Loucy (cell line): ENCODE results near the gene SLC35E4.

ENCODE experiments used
- H2AFZ ChIP-seq: fragments of 200-600 bp; sonication (generic); 2 replicates; pipeline ENCODE4 v1.6.0; 2016; ENCODE audit warnings: antibody characterized with exemption, mild to moderate bottlenecking, low read length, moderate library complexity
- H3F3A ChIP-seq: fragments of 200-600 bp; 2 replicates; pipeline ENCODE4 v1.6.0; 2016; ENCODE audit warnings: antibody characterized with exemption, low read depth, mild to moderate bottlenecking
- H3K27me3 ChIP-seq: fragments of 200-600 bp; sonication (generic); 2 replicates; pipeline ENCODE4 v1.6.1; 2014; ENCODE audit warnings: low read length, mild to moderate bottlenecking; ENCODE audit not compliant: insufficient read depth, poor library complexity, severe bottlenecking
- H3K36me3 ChIP-seq: fragments of 200-600 bp; sonication (generic); 2 replicates; pipeline ENCODE4 v1.6.1; 2016; ENCODE audit warnings: low read length; ENCODE audit not compliant: insufficient read depth
- H3K4me1 ChIP-seq: fragments of 200-600 bp; sonication (generic); 2 replicates; pipeline ENCODE4 v1.5.1; 2014; ENCODE audit warnings: low read length, mild to moderate bottlenecking; ENCODE audit not compliant: insufficient read depth, poor library complexity, severe bottlenecking
- H3K4me2 ChIP-seq: fragments of 200-600 bp; sonication (generic); 2 replicates; pipeline ENCODE4 v1.6.0; 2014; ENCODE audit warnings: antibody characterized with exemption, low read length, low read depth, mild to moderate bottlenecking; ENCODE audit not compliant: poor library complexity, severe bottlenecking
- H3K4me3 ChIP-seq: fragments of 200-600 bp; sonication (generic); 2 replicates; pipeline ENCODE4 v1.5.1; 2014; ENCODE audit warnings: low read length, mild to moderate bottlenecking, mixed read lengths; ENCODE audit not compliant: poor library complexity, severe bottlenecking
- H3K79me2 ChIP-seq: fragments of 200-600 bp; sonication (generic); 2 replicates; pipeline ENCODE4 v1.6.1; 2014; ENCODE audit warnings: low read length; ENCODE audit not compliant: insufficient read depth
- H3K9ac ChIP-seq: fragments of 200-600 bp; sonication (generic); 2 replicates; pipeline ENCODE4 v1.6.0; 2014; ENCODE audit warnings: mild to moderate bottlenecking, low read depth, low read length, moderate library complexity; ENCODE audit not compliant: poor library complexity, severe bottlenecking
- H3K9me2 ChIP-seq: fragments of 200-600 bp; sonication (generic); replicated peaks from 2 replicates; pipeline ENCODE4 v1.6.1; 2016; ENCODE audit warnings: low read depth, low read length, mixed read lengths
- H3K9me3 ChIP-seq: fragments of 200-600 bp; sonication (generic); 2 replicates; pipeline ENCODE4 v1.6.1; 2014; ENCODE audit warnings: mild to moderate bottlenecking, antibody characterized with exemption, low read length, low read depth; ENCODE audit not compliant: insufficient read depth
- H4K20me1 ChIP-seq: fragments of 200-600 bp; sonication (generic); 2 replicates; pipeline ENCODE4 v1.6.0; 2014; ENCODE audit warnings: antibody characterized with exemption, low read length, mild to moderate bottlenecking; ENCODE audit not compliant: insufficient read depth, poor library complexity, severe bottlenecking
- CTCF ChIP-seq: fragments of 200-600 bp; sonication (generic); conservative IDR thresholded peaks from 2 replicates; pipeline ENCODE4 v1.5.1; 2014; ENCODE audit warnings: mild to moderate bottlenecking, antibody characterized with exemption, low read length
- EZH2phosphoT487 ChIP-seq: fragments of 200-600 bp; IDR thresholded peaks from 2 replicates; pipeline ENCODE4 v1.6.1; 2018; ENCODE audit warnings: antibody characterized with exemption, mild to moderate bottlenecking, moderate library complexity, borderline replicate concordance

Gene SLC35E4

GRCh38 chr22:30635273-30636225 is at the start of gene SLC35E4:
Gene SLC35E4 (plus strand): TSS chr22:30635781. CDS start chr22:30636451, 670 bp downstream.
- Histone ChIP-seq H3K9ac (peak within 1 kb of the TSS; percentile 75), H3K4me2 (peak within 1 kb of the TSS; percentile 100), H3K9me3 (no peaks in the 10 kb centered on the region), H3K27me3 (no peaks in the 10 kb centered on the region), H3K9me2 (no peaks in the 10 kb centered on the region), H3K36me3 (no peaks in the 10 kb centered on the region), H2AFZ (peak within 1 kb of the TSS; percentile 89), H3K4me3 (peak within 1 kb of the TSS; percentile 73), H3F3A (peaks cover 4% of the 10 kb centered on the region), H3K4me1 (peaks cover 16% of the 10 kb centered on the region), H4K20me1 (no peaks in the 10 kb centered on the region), H3K79me2 (no peaks in the 10 kb centered on the region)
- peak; percentile 42 for TF ChIP-seq CTCF
- TF ChIP-seq EZH2phosphoT487, result no peak

- Histone ChIP-seq H3K79me2 (peaks cover 24% of the 10 kb centered on the region), H3K36me3 (peaks cover 58% of the 10 kb centered on the region; the same call in 1 of the 2 replicates), H3K9me3 (no peaks in the 10 kb centered on the region), H3F3A (no peaks in the 10 kb centered on the region), H3K27me3 (no peaks in the 10 kb centered on the region), H3K4me3 (no peak overlapping the region), H2AFZ (no peak overlapping the region), H3K9me2 (no peaks in the 10 kb centered on the region), H3K4me2 (no peak overlapping the region), H3K4me1 (peaks cover 17% of the 10 kb centered on the region), H3K9ac (no peak overlapping the region), H4K20me1 (no peaks in the 10 kb centered on the region)
- TF ChIP-seq CTCF (no peak), EZH2phosphoT487 (no peak)
Measured at GRCh38 chr22:30586414-30586813, 49.2 kb upstream of the SLC35E4 start.

GRCh38 chr22:30591191-30591587 is 44.4 kb upstream of the SLC35E4 start:
- Histone ChIP-seq H3K79me2 (peaks cover 26% of the 10 kb centered on the region), H2AFZ (0 out of 2 replicates have a peak overlapping the region, but pooled peaks have one; percentile 67)

More at GRCh38 chr22:30591191-30591587, 44.4 kb upstream of the SLC35E4 start:
- no peaks in the 10 kb centered on the region for H3K9me2 ChIP-seq
- peak overlapping the region; percentile 87 for H3K9ac ChIP-seq
- TF ChIP-seq CTCF, result no peak
- no peak for TF ChIP-seq EZH2phosphoT487
- H3K4me2 ChIP-seq, result peak overlapping the region; percentile 92
- H3K4me3 ChIP-seq, result peak overlapping the region; percentile 88
- H3K4me1 ChIP-seq, result peaks cover 17% of the 10 kb centered on the region
- H3K27me3 ChIP-seq, result no peaks in the 10 kb centered on the region
- H3K36me3 ChIP-seq, result peaks cover 22% of the 10 kb centered on the region; the same call in 1 of the 2 replicates
- no peaks in the 10 kb centered on the region for H4K20me1 ChIP-seq
- no peaks in the 10 kb centered on the region for H3K9me3 ChIP-seq
- no peaks in the 10 kb centered on the region for H3F3A ChIP-seq
